ENCODE results near the gene TMCC3.

The TMCC3 gene

DNA sequence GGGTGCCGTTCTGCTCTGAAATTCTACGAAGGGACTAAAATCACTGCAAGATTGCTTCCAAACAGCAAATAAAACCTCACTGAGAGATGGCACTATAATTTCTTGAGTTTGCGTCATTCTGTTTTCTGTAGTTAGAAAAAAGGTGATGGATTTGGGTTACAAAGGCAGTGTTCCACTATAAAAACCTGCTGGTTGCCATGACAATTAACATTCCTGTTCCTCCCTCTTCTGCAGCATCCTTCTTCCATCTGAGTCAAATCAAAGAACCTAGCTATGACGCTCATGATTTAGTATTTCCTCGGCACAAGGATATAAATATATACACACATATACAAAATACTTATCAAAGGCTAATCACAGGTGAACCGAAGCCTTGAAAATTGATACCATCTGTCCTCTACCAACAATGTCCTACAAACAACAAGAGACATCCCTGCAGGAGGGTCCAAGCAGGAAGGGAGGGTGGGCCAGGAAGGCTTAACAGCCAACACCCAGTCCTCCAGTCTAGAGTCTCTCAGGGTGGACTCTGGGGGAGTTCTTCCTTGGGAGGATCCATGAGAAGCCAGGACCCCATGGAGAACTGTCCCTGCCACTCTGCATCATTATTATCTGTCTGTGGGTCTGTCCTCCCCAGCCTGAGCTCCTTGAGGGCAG is 21.4 kb downstream of the TMCC3 start:
- H3K4me3 ChIP-seq (ENCODE audit: control insufficient read depth, low read depth, low read length), result no peak overlapping the region
- DNase-seq (ENCODE audit: low read depth), result no peak
- TF ChIP-seq, protein P1, sequence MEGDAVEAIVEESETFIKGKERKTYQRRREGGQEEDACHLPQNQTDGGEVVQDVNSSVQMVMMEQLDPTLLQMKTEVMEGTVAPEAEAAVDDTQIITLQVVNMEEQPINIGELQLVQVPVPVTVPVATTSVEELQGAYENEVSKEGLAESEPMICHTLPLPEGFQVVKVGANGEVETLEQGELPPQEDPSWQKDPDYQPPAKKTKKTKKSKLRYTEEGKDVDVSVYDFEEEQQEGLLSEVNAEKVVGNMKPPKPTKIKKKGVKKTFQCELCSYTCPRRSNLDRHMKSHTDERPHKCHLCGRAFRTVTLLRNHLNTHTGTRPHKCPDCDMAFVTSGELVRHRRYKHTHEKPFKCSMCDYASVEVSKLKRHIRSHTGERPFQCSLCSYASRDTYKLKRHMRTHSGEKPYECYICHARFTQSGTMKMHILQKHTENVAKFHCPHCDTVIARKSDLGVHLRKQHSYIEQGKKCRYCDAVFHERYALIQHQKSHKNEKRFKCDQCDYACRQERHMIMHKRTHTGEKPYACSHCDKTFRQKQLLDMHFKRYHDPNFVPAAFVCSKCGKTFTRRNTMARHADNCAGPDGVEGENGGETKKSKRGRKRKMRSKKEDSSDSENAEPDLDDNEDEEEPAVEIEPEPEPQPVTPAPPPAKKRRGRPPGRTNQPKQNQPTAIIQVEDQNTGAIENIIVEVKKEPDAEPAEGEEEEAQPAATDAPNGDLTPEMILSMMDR (IDR thresholded peaks at IDR 0.05; ENCODE audit: control insufficient read depth, insufficient read depth, low read depth, low read length, missing control alignments), result no peak

DNA sequence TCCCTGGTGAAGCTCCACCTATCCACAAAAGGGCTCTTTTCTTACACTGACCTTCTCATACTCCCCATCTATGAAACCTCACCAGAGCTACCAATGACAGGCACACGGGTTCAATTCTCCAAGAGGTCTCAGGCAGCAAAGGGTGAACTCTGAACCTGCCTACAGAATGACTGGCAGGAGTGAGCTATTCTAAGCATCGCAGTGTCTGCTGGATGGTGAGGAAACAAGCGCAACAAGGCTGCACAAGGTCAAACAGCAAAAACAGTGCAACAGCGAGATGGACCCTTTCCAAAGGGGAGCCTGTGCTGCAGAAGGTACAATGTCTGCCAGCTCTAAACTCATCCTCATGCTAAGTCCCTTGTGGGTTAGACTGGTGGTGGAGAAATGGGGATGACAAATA is 22.0 kb downstream of the TMCC3 start:
- no peak for DNase-seq (ENCODE audit: low read depth)
- no peak overlapping the region for H3K4me3 ChIP-seq (ENCODE audit: control insufficient read depth, low read depth, low read length)
- TF ChIP-seq, protein P1 (IDR thresholded peaks at IDR 0.05; ENCODE audit: control insufficient read depth, insufficient read depth, low read depth, low read length, missing control alignments), result no peak

DNA sequence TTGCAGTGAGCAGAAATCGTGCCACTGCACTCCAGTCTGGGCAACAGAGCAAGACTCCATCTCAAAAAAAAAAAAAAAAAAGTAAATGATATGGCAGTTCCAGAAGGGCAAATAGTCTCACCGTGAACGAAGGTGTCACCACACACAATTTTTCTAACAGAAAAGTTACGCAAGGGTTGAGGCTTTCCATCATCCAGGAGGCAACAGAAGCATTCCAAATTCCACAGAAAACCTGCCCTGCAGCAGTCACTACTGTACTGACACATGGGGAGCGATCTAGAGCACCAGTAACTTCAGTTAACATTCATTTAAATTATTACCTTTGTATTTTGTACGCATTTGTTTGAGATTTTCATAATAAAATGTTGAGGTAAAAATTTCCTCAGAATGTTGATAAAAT is 24.8 kb downstream of the TMCC3 start:
- TF ChIP-seq, protein P1 (IDR thresholded peaks at IDR 0.05; ENCODE audit: control insufficient read depth, insufficient read depth, low read depth, low read length, missing control alignments), result no peak
- DNase-seq (ENCODE audit: low read depth), result no peak
- H3K4me3 ChIP-seq (ENCODE audit: control insufficient read depth, low read depth, low read length), result no peak overlapping the region

DNA sequence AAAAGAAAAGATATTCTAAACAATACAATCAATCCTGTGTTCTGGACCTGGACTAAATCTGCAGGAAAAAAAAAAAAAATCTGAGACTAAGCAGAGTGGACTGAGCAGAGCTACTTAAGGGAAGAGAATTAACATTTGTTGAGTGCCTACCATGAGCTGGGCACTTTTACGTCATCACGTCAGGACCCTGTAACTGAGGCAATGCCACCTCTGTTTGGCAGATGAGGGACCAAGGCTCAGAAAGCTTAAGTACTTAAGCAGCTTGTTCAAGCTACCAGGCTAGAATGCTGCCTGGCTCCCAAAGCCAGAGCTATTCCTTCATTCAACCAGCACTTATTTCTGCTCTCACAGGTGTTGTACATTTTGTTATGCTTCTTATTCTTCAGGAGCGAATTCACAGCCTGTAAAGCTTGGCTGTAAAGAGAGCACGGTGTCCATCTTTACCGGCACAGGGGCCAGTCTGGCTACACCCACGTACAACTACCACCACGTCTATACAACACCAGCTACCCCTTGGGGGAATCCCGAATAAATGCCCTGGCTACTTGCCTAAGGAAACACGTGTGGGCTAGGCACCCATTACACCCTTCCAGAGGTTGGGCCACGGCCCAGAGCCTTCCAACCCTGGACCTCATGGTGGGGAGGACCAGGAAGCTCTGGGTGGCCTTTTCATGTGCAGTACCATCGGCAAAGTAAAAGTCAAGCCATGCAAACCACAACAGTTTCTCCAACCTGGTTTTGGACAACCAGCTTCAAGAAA is 27.0 kb downstream of the TMCC3 start:
- TF ChIP-seq, protein P1 (IDR thresholded peaks at IDR 0.05; ENCODE audit: control insufficient read depth, insufficient read depth, low read depth, low read length, missing control alignments), result no peak
- DNase-seq (ENCODE audit: low read depth), result no peak

DNA sequence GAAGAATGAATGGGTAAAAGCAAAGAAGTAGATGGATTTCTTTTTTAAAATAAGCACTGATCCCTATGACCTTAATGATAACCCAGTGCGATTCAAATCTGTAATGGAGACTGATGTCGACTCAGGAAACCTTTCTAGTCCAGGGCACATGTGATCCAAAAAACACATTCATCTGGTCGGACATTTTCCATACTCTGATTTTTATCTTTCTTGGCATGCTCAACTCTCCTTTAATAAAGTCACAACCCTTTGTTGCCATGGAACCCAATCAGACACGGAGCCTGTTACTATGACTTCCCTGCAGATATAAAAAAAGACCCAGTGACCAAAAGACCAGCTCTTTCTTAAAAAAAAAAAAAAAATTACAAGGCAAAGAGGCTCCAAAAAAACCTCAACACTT is 27.9 kb downstream of the TMCC3 start:
- no peak overlapping the region for H3K4me3 ChIP-seq (ENCODE audit: control insufficient read depth, low read depth, low read length)
- no peak for DNase-seq (ENCODE audit: low read depth)
- TF ChIP-seq, protein P1 (IDR thresholded peaks at IDR 0.05; ENCODE audit: control insufficient read depth, insufficient read depth, low read depth, low read length, missing control alignments), result no peak

More for the DNA sequence above, 27.0 kb downstream of the TMCC3 start:
- H3K4me3 ChIP-seq (ENCODE audit: control insufficient read depth, low read depth, low read length), result no peak overlapping the region

DNA sequence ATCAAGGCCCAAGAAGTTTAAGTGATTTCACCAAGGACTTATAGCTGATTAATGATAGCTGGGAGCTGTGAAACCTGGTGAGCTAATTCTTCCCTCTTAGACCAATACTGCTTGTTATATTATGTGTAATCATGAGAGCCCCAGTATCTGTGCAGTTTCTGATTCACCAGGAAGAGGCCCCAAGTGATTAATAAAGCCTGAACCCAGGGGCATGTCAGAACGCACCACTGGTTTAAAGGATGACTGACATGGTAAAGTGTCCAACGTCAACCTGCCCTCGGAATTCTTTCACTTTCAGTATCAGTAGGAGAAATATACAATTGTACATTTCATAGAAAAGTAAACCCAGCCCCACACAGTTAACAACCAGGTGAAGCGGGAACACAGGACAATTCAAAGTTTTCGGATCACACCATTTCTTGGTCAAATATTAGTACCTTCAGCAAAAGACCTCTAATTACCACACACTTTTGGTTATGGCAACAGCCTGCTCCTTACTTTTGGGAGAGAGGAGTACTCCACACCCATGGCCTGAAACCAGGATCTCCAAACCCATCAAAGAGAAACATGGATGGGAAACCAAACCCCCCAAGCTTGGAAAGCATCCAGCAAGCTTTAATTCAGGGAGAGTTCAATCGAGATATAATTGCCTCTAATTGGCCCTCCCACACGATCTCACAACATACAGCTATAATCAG is 28.5 kb downstream of the TMCC3 start:
- TF ChIP-seq, protein P1 (IDR thresholded peaks at IDR 0.05; ENCODE audit: control insufficient read depth, insufficient read depth, low read depth, low read length, missing control alignments), result no peak
- no peak overlapping the region for H3K4me3 ChIP-seq (ENCODE audit: control insufficient read depth, low read depth, low read length)
- no peak for DNase-seq (ENCODE audit: low read depth)
